K562 (cell line): ENCODE measurements around the gene RTL5. TPM values are rescaled to one million over a fixed set of nuclear protein-coding genes. Genes with fewer than 3 reads are reported as not detected.

Source experiments
- C11orf30 ChIP-seq: fragments of 450-650 bp; IDR thresholded peaks from 2 replicates; pipeline ENCODE4 v1.6.1; 2016; ENCODE audit warnings: low read depth, mild to moderate bottlenecking
- E2F6 ChIP-seq, 2 experiments: IDR thresholded peaks; 2 replicates each; pipeline ENCODE4 v1.6.1; 2011; ENCODE audit warnings: borderline replicate concordance in 1 of 2, control low read depth in 1 of 2, low read depth in 1 of 2, low read length in 1 of 2, mild to moderate bottlenecking in 1 of 2, mixed read lengths in 1 of 2, moderate library complexity in 1 of 2; ENCODE audit not compliant: insufficient read depth in 1 of 2, insufficient read length in 1 of 2, poor library complexity in 1 of 2, severe bottlenecking in 1 of 2; ENCODE audit errors: extremely low read depth in 1 of 2
- TRIM28 ChIP-seq: fragments of 450-650 bp; IDR thresholded peaks from 2 replicates; pipeline ENCODE4 v1.6.1; 2017
- polyA plus RNA-seq, 8 experiments: library from polyadenylated mRNA; depleted of rRNA in 4 of 8; stranded (reverse) in 5 of 8; unstranded in 3 of 8; fragments of >200 nt; fragmentation: Nextera tagmentation in 2 of 8; fragmentation: Illumina TruSeq in 1 of 8; extraction: Ambion mirVana in 2 of 8; extraction: Trizol in 1 of 8; gene quantifications; 2 replicates each; pipeline versions ENCODE4 v1.2.1 to v1.2.3, GENCODE V29; 2011 to 2014; ENCODE audit warnings: inconsistent platforms in 1 of 8, missing spikeins in 1 of 8
- total RNA-seq, 7 experiments: library from RNA; depleted of rRNA in 6 of 7; stranded (reverse); fragments of >200 nt in 6 of 7; fragmentation: Illumina TruSeq in 2 of 7; extraction: Trizol in 2 of 7; gene quantifications; 2 replicates each; pipeline versions ENCODE4 v1.2.1 to v1.2.3, GENCODE V29; 2011 to 2021; ENCODE audit warnings: low replicate concordance in 1 of 7
- TF ChIP-seq, protein P1 (sequence below): fragments of 200-600 bp; sonication (generic); IDR thresholded peaks from one replicate; pipeline ENCODE4 v1.6.1; 2012; ENCODE audit warnings: mild to moderate bottlenecking, low read depth, low read length, inconsistent platforms

RTL5 gene
- total and polyA plus RNA-seq, 9 of the 15 experiments (the other 6 are each of a cell fraction or from before 2014, with no cell fraction given), result 0.03 TPM; not detected in 8

DNA sequence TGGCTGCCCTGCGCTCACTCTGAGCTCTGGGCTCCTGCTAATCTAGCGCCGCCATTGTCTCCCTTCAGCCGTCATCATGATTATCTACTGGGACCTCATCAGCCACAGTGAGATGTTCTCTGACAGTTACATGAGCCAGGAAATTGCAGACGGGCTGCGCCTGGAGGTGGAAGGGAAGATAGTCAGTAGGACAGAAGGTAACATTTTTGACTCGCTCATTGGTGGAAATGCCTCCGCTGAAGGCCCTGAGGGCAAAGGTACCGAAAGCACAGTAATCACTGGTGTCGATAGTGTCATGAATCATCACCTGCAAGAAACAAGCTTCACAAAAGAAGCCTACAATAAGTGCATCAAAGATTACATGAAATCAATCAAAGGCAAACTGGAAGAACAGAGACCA lies 28.1 kb upstream of the RTL5 start (continued):
- TF ChIP-seq, protein P1, sequence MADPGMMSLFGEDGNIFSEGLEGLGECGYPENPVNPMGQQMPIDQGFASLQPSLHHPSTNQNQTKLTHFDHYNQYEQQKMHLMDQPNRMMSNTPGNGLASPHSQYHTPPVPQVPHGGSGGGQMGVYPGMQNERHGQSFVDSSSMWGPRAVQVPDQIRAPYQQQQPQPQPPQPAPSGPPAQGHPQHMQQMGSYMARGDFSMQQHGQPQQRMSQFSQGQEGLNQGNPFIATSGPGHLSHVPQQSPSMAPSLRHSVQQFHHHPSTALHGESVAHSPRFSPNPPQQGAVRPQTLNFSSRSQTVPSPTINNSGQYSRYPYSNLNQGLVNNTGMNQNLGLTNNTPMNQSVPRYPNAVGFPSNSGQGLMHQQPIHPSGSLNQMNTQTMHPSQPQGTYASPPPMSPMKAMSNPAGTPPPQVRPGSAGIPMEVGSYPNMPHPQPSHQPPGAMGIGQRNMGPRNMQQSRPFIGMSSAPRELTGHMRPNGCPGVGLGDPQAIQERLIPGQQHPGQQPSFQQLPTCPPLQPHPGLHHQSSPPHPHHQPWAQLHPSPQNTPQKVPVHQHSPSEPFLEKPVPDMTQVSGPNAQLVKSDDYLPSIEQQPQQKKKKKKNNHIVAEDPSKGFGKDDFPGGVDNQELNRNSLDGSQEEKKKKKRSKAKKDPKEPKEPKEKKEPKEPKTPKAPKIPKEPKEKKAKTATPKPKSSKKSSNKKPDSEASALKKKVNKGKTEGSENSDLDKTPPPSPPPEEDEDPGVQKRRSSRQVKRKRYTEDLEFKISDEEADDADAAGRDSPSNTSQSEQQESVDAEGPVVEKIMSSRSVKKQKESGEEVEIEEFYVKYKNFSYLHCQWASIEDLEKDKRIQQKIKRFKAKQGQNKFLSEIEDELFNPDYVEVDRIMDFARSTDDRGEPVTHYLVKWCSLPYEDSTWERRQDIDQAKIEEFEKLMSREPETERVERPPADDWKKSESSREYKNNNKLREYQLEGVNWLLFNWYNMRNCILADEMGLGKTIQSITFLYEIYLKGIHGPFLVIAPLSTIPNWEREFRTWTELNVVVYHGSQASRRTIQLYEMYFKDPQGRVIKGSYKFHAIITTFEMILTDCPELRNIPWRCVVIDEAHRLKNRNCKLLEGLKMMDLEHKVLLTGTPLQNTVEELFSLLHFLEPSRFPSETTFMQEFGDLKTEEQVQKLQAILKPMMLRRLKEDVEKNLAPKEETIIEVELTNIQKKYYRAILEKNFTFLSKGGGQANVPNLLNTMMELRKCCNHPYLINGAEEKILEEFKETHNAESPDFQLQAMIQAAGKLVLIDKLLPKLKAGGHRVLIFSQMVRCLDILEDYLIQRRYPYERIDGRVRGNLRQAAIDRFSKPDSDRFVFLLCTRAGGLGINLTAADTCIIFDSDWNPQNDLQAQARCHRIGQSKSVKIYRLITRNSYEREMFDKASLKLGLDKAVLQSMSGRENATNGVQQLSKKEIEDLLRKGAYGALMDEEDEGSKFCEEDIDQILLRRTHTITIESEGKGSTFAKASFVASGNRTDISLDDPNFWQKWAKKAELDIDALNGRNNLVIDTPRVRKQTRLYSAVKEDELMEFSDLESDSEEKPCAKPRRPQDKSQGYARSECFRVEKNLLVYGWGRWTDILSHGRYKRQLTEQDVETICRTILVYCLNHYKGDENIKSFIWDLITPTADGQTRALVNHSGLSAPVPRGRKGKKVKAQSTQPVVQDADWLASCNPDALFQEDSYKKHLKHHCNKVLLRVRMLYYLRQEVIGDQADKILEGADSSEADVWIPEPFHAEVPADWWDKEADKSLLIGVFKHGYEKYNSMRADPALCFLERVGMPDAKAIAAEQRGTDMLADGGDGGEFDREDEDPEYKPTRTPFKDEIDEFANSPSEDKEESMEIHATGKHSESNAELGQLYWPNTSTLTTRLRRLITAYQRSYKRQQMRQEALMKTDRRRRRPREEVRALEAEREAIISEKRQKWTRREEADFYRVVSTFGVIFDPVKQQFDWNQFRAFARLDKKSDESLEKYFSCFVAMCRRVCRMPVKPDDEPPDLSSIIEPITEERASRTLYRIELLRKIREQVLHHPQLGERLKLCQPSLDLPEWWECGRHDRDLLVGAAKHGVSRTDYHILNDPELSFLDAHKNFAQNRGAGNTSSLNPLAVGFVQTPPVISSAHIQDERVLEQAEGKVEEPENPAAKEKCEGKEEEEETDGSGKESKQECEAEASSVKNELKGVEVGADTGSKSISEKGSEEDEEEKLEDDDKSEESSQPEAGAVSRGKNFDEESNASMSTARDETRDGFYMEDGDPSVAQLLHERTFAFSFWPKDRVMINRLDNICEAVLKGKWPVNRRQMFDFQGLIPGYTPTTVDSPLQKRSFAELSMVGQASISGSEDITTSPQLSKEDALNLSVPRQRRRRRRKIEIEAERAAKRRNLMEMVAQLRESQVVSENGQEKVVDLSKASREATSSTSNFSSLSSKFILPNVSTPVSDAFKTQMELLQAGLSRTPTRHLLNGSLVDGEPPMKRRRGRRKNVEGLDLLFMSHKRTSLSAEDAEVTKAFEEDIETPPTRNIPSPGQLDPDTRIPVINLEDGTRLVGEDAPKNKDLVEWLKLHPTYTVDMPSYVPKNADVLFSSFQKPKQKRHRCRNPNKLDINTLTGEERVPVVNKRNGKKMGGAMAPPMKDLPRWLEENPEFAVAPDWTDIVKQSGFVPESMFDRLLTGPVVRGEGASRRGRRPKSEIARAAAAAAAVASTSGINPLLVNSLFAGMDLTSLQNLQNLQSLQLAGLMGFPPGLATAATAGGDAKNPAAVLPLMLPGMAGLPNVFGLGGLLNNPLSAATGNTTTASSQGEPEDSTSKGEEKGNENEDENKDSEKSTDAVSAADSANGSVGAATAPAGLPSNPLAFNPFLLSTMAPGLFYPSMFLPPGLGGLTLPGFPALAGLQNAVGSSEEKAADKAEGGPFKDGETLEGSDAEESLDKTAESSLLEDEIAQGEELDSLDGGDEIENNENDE, result no peak
- TF ChIP-seq TRIM28 (no peak), C11orf30 (no peak), E2F6 (IDR thresholded peaks at IDR 0.05; ENCODE audit: borderline replicate concordance in 1 of 2, extremely low read depth in 1 of 2, insufficient read depth in 1 of 2, insufficient read length in 1 of 2, low read depth in 1 of 2, low read length in 1 of 2, poor library complexity in 1 of 2, severe bottlenecking in 1 of 2) (no peak)
